ENCODE results near the gene KCND1. TPM values are rescaled to one million over a fixed set of nuclear protein-coding genes. Genes with fewer than 3 reads are reported as not detected.

The KCND1 gene
- total RNA-seq, 1 experiment from 2014 or later: 0.51 TPM

DNA sequence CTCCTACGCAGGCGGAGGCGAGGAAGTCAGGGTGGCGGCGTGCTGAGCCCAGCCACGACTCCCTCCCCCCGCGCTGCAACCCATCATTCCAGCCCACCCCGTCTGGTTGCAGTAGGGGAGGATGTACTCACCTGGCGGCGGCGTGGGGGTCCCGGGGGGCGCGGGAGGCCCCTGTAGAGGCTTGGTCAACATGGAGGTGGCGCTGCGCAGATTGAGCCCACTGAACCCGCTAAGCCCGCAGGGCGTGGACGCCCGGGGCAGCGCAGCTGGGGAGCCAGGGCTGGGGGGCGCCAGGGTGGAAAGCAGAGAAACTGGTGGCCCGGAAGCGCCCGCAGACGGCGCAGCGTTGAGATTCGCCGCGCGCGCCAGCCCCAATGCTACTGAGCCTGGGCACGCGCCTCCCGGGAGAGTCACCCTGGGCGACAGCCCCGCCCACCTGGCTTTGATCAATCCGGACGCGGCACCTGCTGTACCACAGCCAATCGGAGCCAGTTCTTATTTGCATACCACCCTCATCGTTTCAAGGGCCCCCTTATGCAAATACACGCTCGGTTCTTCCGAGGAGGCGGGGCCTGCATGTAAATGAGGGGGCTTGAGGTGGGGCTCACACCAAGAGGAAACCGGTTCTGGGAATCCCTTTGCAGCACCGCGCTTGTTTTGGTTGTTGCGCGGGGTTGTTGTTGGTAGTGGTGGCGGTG is 52.9 kb downstream of the KCND1 start, which contains the start of gene PIM2:
TSS of gene PIM2 (minus strand) at position 382 of the 698 bp plus-strand sequence. CDS start at position 192, 190 bp downstream.
- Histone ChIP-seq H3K4me2 (ENCODE audit: low read length) (peak within 1 kb of the TSS; percentile 98), H3K36me3 (ENCODE audit: low read depth, low read length) (peaks cover 13% of the 10 kb centered on the region; the same call in 1 of the 2 replicates), H3K9me2 (replicated peaks; ENCODE audit: low read length) (no peaks in the 10 kb centered on the region), H3K79me2 (ENCODE audit: low read length) (peaks cover 29% of the 10 kb centered on the region), H3F3A (ENCODE audit: low read length, unreplicated experiment) (no peaks in the 10 kb centered on the region), H3K27me3 (ENCODE audit: low read length) (no peaks in the 10 kb centered on the region), H4K20me1 (ENCODE audit: low read length) (no peaks in the 10 kb centered on the region), H3K4me1 (ENCODE audit: insufficient read depth, low read length) (peaks cover 13% of the 10 kb centered on the region), H3K9ac (ENCODE audit: low read length) (peak within 1 kb of the TSS; percentile 75), H3K27ac (ENCODE audit: low read length) (no peak within 1 kb of the TSS), H3K4me3 (ENCODE audit: low read length) (peak within 1 kb of the TSS; percentile 90), H3K9me3 (ENCODE audit: low read length) (no peaks in the 10 kb centered on the region), H2AFZ (ENCODE audit: low read length) (peak within 1 kb of the TSS; percentile 57)
- intact Hi-C loops (cut with micrococcal nuclease): loop anchor here (1.0 to 5.0 kb wide), 3 partner anchors 39 to 156 kb away; partner anchors contain the start of genes GLOD5 and OTUD5
- BruUV-seq (replicated peaks): TSS peak; percentile 18
- ATAC-seq (peak; percentile 83), DNase-seq (peak; percentile 95)
- CTCF ChIA-PET: no interaction called here
- POLR2A ChIA-PET (ENCODE audit: unreplicated experiment): no interaction called here
- TF ChIP-seq, protein P1, sequence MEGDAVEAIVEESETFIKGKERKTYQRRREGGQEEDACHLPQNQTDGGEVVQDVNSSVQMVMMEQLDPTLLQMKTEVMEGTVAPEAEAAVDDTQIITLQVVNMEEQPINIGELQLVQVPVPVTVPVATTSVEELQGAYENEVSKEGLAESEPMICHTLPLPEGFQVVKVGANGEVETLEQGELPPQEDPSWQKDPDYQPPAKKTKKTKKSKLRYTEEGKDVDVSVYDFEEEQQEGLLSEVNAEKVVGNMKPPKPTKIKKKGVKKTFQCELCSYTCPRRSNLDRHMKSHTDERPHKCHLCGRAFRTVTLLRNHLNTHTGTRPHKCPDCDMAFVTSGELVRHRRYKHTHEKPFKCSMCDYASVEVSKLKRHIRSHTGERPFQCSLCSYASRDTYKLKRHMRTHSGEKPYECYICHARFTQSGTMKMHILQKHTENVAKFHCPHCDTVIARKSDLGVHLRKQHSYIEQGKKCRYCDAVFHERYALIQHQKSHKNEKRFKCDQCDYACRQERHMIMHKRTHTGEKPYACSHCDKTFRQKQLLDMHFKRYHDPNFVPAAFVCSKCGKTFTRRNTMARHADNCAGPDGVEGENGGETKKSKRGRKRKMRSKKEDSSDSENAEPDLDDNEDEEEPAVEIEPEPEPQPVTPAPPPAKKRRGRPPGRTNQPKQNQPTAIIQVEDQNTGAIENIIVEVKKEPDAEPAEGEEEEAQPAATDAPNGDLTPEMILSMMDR (conservative IDR thresholded peaks at IDR 0.05; ENCODE audit: low read depth, low read length): no peak
- TF ChIP-seq EZH2 (IDR thresholded peaks at IDR 0.05; ENCODE audit: low read length, unreplicated experiment) (no peak), EZH2phosphoT487 (IDR thresholded peaks at IDR 0.05; ENCODE audit: borderline replicate concordance, low read length) (no peak)

DNA sequence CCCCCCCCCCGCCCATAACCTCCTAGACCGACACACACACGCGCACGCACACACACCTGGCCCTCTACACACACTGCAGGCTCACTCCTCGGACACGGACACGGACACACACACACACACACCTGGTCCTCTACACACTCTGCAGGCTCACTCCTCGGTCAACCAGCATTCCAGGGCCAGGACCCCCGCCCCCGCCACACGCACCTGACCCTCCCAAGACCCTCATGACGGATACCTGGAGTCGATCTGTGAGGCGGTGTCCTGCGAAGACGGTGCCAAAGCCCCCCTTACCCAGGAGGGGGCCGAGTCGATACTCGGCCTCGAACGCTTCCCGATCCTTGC is 53.4 kb downstream of the KCND1 start:
- DNase-seq: no peak
- Histone ChIP-seq H2AFZ (ENCODE audit: low read length) (peak overlapping the region; percentile 48; the same call in 1 of the 2 replicates), H3K27ac (ENCODE audit: low read length) (no peak overlapping the region), H3K4me2 (ENCODE audit: low read length) (peak overlapping the region; percentile 98), H3K9ac (ENCODE audit: low read length) (peak overlapping the region; percentile 75), H3K9me2 (replicated peaks; ENCODE audit: low read length) (no peaks in the 10 kb centered on the region), H3K79me2 (ENCODE audit: low read length) (peaks cover 29% of the 10 kb centered on the region), H3K27me3 (ENCODE audit: low read length) (no peaks in the 10 kb centered on the region), H3K4me3 (ENCODE audit: low read length) (peak overlapping the region; percentile 90), H3K4me1 (ENCODE audit: insufficient read depth, low read length) (peaks cover 13% of the 10 kb centered on the region), H3F3A (ENCODE audit: low read length, unreplicated experiment) (no peaks in the 10 kb centered on the region), H3K9me3 (ENCODE audit: low read length) (no peaks in the 10 kb centered on the region), H4K20me1 (ENCODE audit: low read length) (no peaks in the 10 kb centered on the region), H3K36me3 (ENCODE audit: low read depth, low read length) (peaks cover 11% of the 10 kb centered on the region; the same call in 1 of the 2 replicates)
- peak; percentile 7; the same call in 1 of the 2 replicates for ATAC-seq
- BruUV-seq (replicated peaks): no TSS peak
- CTCF ChIA-PET: no interaction called here
- TF ChIP-seq EZH2 (IDR thresholded peaks at IDR 0.05; ENCODE audit: low read length, unreplicated experiment) (no peak), EZH2phosphoT487 (IDR thresholded peaks at IDR 0.05; ENCODE audit: borderline replicate concordance, low read length) (no peak)
- TF ChIP-seq, protein P1 (conservative IDR thresholded peaks at IDR 0.05; ENCODE audit: low read depth, low read length): no peak
- intact Hi-C loops (cut with micrococcal nuclease): loop anchor here (5.0 kb wide), 2 partner anchors 39 to 156 kb away; partner anchors contain the start of genes GLOD5 and OTUD5
- POLR2A ChIA-PET (ENCODE audit: unreplicated experiment): no interaction called here

All from PC-3 (cell line).